22Rv1 (cell line): Measurements from ENCODE around the gene SCAPER.

Experiments
- CTCF ChIP-seq: fragments of 450-650 bp; IDR thresholded peaks from 2 replicates; pipeline ENCODE4 v1.5.1; 2017; ENCODE audit warnings: mild to moderate bottlenecking
- ZFX ChIP-seq: fragments of 450-650 bp; IDR thresholded peaks from 2 replicates; pipeline ENCODE4 v1.6.1; 2017; ENCODE audit warnings: antibody characterized with exemption, borderline replicate concordance

- TF ChIP-seq CTCF, result no peak
- TF ChIP-seq ZFX, result no peak
Observed at GRCh38 chr15:76885212-76885611, 19.9 kb downstream of the SCAPER start.
